Dermis blood vessel endothelial cell (primary cell): ENCODE data around the gene TMPRSS11D. TPM values are rescaled to one million over a fixed set of nuclear protein-coding genes. Genes with fewer than 3 reads are reported as not detected.

Experiments used
- total RNA-seq: library from RNA; depleted of rRNA; stranded (reverse); fragments of >200 nt; gene quantifications from 2 replicates; pipeline ENCODE4 v1.2.3, GENCODE V29; 2014

TMPRSS11D gene
- total RNA-seq, 1 donor from 2014 or later, result not detected

Other genes with a start within 250 kb of the TMPRSS11D start
- 224 and 262 TPM in 2 replicates for gene UBA6, start 182.8 kb downstream of the TMPRSS11D start, total RNA-seq
- not detected in 2 replicates for gene GNRHR, start 129.6 kb downstream of the TMPRSS11D start, total RNA-seq
- under 0.01 TPM in 1 of 2 replicates, not detected in the other for gene TMPRSS11A, start 79.5 kb upstream of the TMPRSS11D start, total RNA-seq
- gene TMPRSS11F, start 245.9 kb upstream of the TMPRSS11D start, total RNA-seq, result not detected in 2 replicates